Prostate gland (tissue), 2 donors: Measurements from ENCODE around the gene CDH13. TPM values are rescaled to one million over a fixed set of nuclear protein-coding genes. Genes with fewer than 3 reads are reported as not detected.

Experiments
- DNase-seq: peaks from one replicate; pipeline ENCODE4 v3.0.0-alpha.2; 2019; ENCODE audit warnings: low spot score
- H3K27ac ChIP-seq, 2 donors: fragments of 200-600 bp; sonication (generic); 2 replicates each; pipeline ENCODE4 v1.5.1; 2017 to 2019
- H3K27me3 ChIP-seq: fragments of 200-600 bp; sonication (generic); replicated peaks from 2 replicates; pipeline ENCODE4 v1.5.1; 2019; ENCODE audit not compliant: insufficient read depth
- H3K36me3 ChIP-seq, 2 donors: fragments of 200-600 bp; sonication (generic); 1 replicate in 1 of 2; 2 replicates in 1 of 2; pipeline versions ENCODE4 v1.5.1 to v1.8.1; 2017 to 2019
- H3K4me1 ChIP-seq: fragments of 200-600 bp; sonication (generic); replicated peaks from 2 replicates; pipeline ENCODE4 v1.5.1; 2019
- H3K4me3 ChIP-seq, 2 donors: fragments of 200-600 bp; sonication (generic); 2 replicates each; pipeline ENCODE4 v1.5.1; 2017 to 2019
- H3K9me3 ChIP-seq: fragments of 200-600 bp; sonication (generic); 2 replicates; pipeline ENCODE4 v1.5.1; 2017
- POLR2A ChIP-seq: fragments of 450-650 bp; IDR thresholded peaks from one replicate; pipeline ENCODE4 v1.6.1; 2016; ENCODE audit warnings: antibody characterized with exemption, mild to moderate bottlenecking
- POLR2AphosphoS5 ChIP-seq: sonication (generic); formaldehyde crosslinking; IDR thresholded peaks from one replicate; pipeline ENCODE4 v1.6.1; 2017; ENCODE audit warnings: antibody characterized with exemption
- WGBS: methylation state at CpG from one replicate; pipeline ENCODE4 v1.1.5; 2018; 5-methylcytosine and 5-hydroxymethylcytosine counted together
- intact Hi-C: fragments of 100-400 bp; cut with DNase I; formaldehyde crosslinking; loops from one replicate; pipeline ENCODE4 v1.14.2; 2022
- total RNA-seq, 2 donors: library from RNA; depleted of rRNA; stranded (reverse); fragments of >200 nt; gene quantifications; one replicate each; pipeline ENCODE4 v1.1.0, GENCODE V29; 2016
- TF ChIP-seq, protein P1 (sequence below), 4 experiments: fragments of 200-600 bp in 2 of 4; fragments of 450-650 bp in 2 of 4; sonication (generic) in 2 of 4; IDR thresholded peaks; 1 replicate in 3 of 4; 2 replicates in 1 of 4; pipeline ENCODE4 v1.5.1; 2016 to 2019; ENCODE audit warnings: antibody characterized with exemption in 4 of 4, mild to moderate bottlenecking in 2 of 4, moderate library complexity in 2 of 4

The CDH13 gene
- total RNA-seq, 2 donors from 2014 or later = 20.6 to 23.0 TPM

DNA sequence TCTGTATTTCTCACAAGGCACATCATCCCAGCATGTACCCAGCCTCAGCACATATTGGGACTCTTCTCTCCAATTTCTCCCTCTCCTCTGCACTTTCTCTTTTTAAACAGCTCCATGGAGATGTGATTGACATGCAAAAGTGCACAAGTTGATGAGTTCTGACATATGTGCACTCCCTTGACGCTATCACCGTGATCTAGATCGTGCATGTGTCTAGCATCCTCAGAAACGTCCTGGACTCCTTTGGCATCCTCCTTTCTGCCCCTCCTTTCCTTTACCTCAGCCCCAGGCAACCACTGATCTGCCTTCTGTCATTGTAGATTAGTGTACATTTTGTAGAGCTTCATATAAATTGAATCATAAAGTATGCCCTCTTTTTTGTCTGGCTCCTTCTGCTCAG, 1073.0 kb downstream of the CDH13 start:
- no peak for DNase-seq
- Histone ChIP-seq H3K36me3 (no peaks in the 10 kb centered on the region), H3K27ac (no peak overlapping the region), H3K27me3 (no peaks in the 10 kb centered on the region), H3K9me3 (no peaks in the 10 kb centered on the region), H3K4me3 (no peak overlapping the region), H3K4me1 (no peaks in the 10 kb centered on the region)
- no peak for TF ChIP-seq POLR2A
- TF ChIP-seq, protein P1, sequence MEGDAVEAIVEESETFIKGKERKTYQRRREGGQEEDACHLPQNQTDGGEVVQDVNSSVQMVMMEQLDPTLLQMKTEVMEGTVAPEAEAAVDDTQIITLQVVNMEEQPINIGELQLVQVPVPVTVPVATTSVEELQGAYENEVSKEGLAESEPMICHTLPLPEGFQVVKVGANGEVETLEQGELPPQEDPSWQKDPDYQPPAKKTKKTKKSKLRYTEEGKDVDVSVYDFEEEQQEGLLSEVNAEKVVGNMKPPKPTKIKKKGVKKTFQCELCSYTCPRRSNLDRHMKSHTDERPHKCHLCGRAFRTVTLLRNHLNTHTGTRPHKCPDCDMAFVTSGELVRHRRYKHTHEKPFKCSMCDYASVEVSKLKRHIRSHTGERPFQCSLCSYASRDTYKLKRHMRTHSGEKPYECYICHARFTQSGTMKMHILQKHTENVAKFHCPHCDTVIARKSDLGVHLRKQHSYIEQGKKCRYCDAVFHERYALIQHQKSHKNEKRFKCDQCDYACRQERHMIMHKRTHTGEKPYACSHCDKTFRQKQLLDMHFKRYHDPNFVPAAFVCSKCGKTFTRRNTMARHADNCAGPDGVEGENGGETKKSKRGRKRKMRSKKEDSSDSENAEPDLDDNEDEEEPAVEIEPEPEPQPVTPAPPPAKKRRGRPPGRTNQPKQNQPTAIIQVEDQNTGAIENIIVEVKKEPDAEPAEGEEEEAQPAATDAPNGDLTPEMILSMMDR (IDR thresholded peaks at IDR 0.05) = no peak
- TF ChIP-seq POLR2AphosphoS5 = no peak
- WGBS = 76% methylated on average over 4 of the region's 4 CpGs
- intact Hi-C loops = no loop called here

DNA sequence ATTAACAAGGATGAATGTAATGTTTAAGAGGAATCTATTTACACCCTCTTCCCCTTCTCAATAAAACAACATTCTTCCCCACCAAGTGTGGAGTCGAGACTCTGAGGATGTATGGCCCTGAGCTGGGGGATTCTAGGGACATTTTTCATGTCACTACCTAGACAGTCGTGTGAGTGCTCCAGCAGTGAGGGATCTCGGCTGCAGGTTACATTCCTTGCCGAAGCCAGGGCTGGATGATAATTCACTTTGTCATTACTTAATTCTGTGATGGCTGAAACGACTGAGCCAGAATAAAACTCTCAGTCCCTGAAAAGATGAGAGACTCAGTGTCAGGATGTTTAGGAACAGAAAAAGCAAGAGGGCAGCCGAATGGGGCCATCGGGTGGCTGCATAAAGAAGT, 1074.1 kb downstream of the CDH13 start:
- no peaks in the 10 kb centered on the region for H3K36me3 ChIP-seq
- no peaks in the 10 kb centered on the region for H3K27me3 ChIP-seq
- no peaks in the 10 kb centered on the region for H3K4me1 ChIP-seq
- TF ChIP-seq POLR2A = no peak
- TF ChIP-seq, protein P1 (IDR thresholded peaks at IDR 0.05) = no peak
- no peak for TF ChIP-seq POLR2AphosphoS5
- no peaks in the 10 kb centered on the region for H3K9me3 ChIP-seq
- no peak overlapping the region for H3K27ac ChIP-seq
- WGBS = 83% methylated on average over 7 of the region's 7 CpGs
- no peak overlapping the region for H3K4me3 ChIP-seq
- intact Hi-C loops = no loop called here
- DNase-seq = no peak

DNA sequence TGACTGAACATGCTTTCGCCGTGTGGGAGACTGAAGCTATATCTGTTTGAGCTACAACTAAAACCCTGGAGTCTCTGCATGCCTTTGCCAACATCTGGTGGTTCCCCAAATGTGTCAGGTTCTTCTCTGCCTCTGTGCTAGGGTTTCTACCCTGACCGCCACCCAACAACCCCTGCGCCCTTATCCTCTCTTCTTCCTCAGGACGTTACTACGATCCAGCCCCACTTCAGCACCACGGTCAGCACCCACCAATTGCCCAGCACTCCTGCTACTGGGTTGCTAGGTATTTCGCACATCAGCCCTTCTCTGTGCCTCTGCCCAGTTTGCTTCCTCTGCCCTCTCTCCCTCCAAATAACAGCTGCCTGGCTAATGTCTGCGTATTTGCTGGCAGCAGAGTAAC, 1074.7 kb downstream of the CDH13 start:
- Histone ChIP-seq H3K27ac (no peak overlapping the region), H3K4me1 (no peaks in the 10 kb centered on the region), H3K4me3 (no peak overlapping the region), H3K36me3 (no peaks in the 10 kb centered on the region), H3K9me3 (no peaks in the 10 kb centered on the region), H3K27me3 (no peaks in the 10 kb centered on the region)
- TF ChIP-seq POLR2A (no peak), POLR2AphosphoS5 (no peak)
- TF ChIP-seq, protein P1 (IDR thresholded peaks at IDR 0.05) = no peak
- intact Hi-C loops = no loop called here
- peak; percentile 8 for DNase-seq
- WGBS = 45% methylated on average over 9 of the region's 9 CpGs

DNA sequence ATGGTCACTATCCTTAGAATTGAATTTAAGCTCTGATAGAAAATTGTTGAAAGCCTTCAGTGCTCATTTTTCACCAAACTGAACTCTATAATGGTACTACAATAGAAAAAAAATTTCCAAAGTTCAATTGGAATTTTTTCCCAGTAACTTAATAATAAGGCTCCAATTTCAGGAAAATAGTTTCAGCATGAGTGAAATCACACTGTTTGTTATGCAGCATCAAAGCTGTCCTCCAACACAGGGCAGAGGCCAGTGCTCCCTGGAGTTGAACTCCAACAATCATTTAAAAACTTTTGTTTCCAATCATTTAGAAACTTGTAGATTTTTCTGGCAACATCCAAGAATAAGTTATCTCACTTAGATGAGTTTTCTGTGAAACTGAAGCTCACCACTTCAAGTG, 1077.9 kb downstream of the CDH13 start:
- H3K36me3 ChIP-seq = no peaks in the 10 kb centered on the region
- DNase-seq = no peak
- no peaks in the 10 kb centered on the region for H3K27me3 ChIP-seq
- no peak overlapping the region for H3K27ac ChIP-seq
- no peak for TF ChIP-seq POLR2AphosphoS5
- TF ChIP-seq, protein P1 (IDR thresholded peaks at IDR 0.05) = no peak
- TF ChIP-seq POLR2A = no peak
- H3K4me3 ChIP-seq = no peak overlapping the region
- H3K9me3 ChIP-seq = no peaks in the 10 kb centered on the region
- H3K4me1 ChIP-seq = no peaks in the 10 kb centered on the region
- intact Hi-C loops = no loop called here

DNA sequence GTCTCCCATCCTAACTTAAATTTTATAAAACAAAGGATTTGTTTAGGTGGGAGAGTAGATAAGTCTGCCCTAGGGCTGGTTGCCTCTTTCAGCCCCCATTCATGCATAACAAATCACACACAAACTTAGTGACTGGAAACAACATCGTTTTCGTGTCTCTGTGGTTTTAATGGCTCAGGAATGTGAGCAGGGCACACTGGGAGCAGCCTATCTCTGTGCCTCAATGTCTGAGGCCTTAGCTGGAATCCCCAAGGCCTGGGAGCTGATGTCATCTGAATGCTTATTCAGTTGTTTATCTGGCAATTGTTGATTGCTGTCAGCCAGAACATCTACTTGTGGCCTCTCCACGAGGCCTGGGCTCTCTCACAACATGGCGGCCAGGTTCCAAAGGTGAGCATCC, 1079.1 kb downstream of the CDH13 start:
- 81% methylated on average over 4 of the region's 4 CpGs for WGBS
- TF ChIP-seq POLR2AphosphoS5 (no peak), POLR2A (no peak)
- TF ChIP-seq, protein P1 (IDR thresholded peaks at IDR 0.05) = no peak
- Histone ChIP-seq H3K9me3 (no peaks in the 10 kb centered on the region), H3K36me3 (no peaks in the 10 kb centered on the region), H3K4me3 (no peak overlapping the region), H3K27me3 (no peaks in the 10 kb centered on the region), H3K27ac (no peak overlapping the region), H3K4me1 (no peaks in the 10 kb centered on the region)
- intact Hi-C loops = no loop called here
- no peak for DNase-seq
